BLaER1 treated with 17β-estradiol and CSF1 and Interleukin-3, amounts not matched to agents 10 nM and 100 nM (cell line): ENCODE measurements around the gene NECTIN1.

Source experiments
- H3K27ac ChIP-seq, 11 experiments: shearing (Covaris generic); formaldehyde crosslinking; 2 replicates each; pipeline ENCODE4 v1.8.1; 2022
- H3K27me3 ChIP-seq, 11 experiments: shearing (Covaris generic); formaldehyde crosslinking; 2 replicates each; pipeline ENCODE4 v1.8.1; 2022
- H3K36me3 ChIP-seq, 11 experiments: shearing (Covaris generic); formaldehyde crosslinking; 2 replicates each; pipeline ENCODE4 v1.8.1; 2022
- H3K4me1 ChIP-seq, 10 experiments: shearing (Covaris generic); formaldehyde crosslinking; 2 replicates each; pipeline ENCODE4 v1.8.1; 2022
- H3K4me2 ChIP-seq, 11 experiments: shearing (Covaris generic); formaldehyde crosslinking; 2 replicates each; pipeline ENCODE4 v1.8.1; 2022
- H3K4me3 ChIP-seq, 10 experiments: shearing (Covaris generic); formaldehyde crosslinking; 2 replicates each; pipeline ENCODE4 v1.8.1; 2022
- H3K9ac ChIP-seq, 11 experiments: shearing (Covaris generic); formaldehyde crosslinking; 2 replicates each; pipeline ENCODE4 v1.8.1; 2022
- H3K9me3 ChIP-seq, 11 experiments: shearing (Covaris generic); formaldehyde crosslinking; replicated peaks in 1 of 11; 2 replicates each; pipeline ENCODE4 v1.8.1; 2022
- H4K20me1 ChIP-seq, 11 experiments: shearing (Covaris generic); formaldehyde crosslinking; 2 replicates each; pipeline ENCODE4 v1.8.1; 2022
- Cebpa-rat ChIP-seq, 11 experiments: shearing (Covaris generic); IDR thresholded peaks; 2 replicates each; pipeline ENCODE4 v1.8.1; 2022

The NECTIN1 gene

GRCh38 chr11:119772076-119772475, 43.1 kb upstream of the NECTIN1 start:
- H4K20me1 ChIP-seq: peaks cover 0 to 24% (median 0%) of the 10 kb centered on the region in 11 experiments; a peak in 4 of 22 replicates
- no peak overlapping the region for H3K4me2 ChIP-seq
- peaks cover 0 to 8% (median 0%) of the 10 kb centered on the region in 11 experiments; a peak in 2 of 22 replicates for H3K27me3 ChIP-seq
- H3K4me1 ChIP-seq: no peaks in the 10 kb centered on the region
- no peak for TF ChIP-seq Cebpa-rat (IDR thresholded peaks at IDR 0.05)
- H3K36me3 ChIP-seq: no peaks in the 10 kb centered on the region
- H3K9me3 ChIP-seq: peaks cover 0 to 16% (median 0%) of the 10 kb centered on the region in 11 experiments; a peak in 7 of 22 replicates
- H3K4me3 ChIP-seq: no peak overlapping the region
- no peak overlapping the region for H3K9ac ChIP-seq
- H3K27ac ChIP-seq: no peak overlapping the region

DNA sequence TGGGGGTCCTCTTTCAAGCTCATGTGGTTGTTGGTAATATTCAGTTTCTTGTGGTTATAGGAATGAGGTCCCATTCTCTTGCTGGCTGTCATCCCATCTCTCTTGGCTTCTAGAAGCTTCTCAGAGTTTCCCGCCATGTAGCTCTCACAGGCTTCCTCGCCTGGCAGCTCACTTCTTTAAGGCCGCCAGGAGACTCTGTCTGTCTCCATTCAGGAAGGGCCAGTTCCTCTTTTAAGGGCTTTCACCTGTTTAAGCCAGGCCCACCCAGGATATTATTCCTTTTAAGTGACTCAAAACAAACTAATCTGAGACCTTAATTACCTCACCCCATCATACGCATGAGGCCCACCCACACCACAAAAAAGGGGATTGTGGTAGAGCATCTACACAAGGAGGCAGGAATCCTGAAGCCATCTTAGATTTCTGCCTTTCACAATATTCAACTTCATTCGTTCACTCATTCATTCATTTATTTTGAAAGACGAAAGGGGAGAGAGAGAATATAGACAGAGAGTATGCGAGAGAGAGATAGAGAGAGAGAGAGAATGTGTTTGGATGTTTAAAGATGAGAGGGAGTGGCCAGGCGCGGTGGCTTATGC, 42.3 kb upstream of the NECTIN1 start:
- no peak overlapping the region for H3K4me2 ChIP-seq
- H4K20me1 ChIP-seq: peaks cover 0 to 24% (median 0%) of the 10 kb centered on the region in 11 experiments; a peak in 4 of 22 replicates
- TF ChIP-seq Cebpa-rat (IDR thresholded peaks at IDR 0.05): no peak

DNA sequence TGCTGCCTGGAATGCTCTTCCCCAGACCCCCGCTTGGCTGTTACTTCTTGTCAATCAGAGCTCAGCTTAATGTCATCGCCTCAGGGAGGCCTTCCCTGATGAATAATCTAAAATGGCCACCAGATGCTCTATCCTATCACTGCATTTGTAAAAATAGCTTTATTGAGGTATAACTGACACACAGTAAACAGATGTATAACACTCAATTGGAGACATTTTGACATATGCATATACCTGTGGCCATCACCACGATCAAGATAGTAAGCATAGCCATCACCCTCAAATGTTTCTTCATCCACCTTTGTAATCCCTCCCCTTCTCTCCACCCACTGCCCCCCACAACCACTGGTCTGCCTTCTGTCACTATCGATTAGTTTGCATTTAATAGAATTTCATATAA, 36.6 kb upstream of the NECTIN1 start:
- no peaks in the 10 kb centered on the region; a peak in 1 of 22 replicates for H4K20me1 ChIP-seq
- peaks cover 0 to 29% (median 0%) of the 10 kb centered on the region in 11 experiments; a peak in 7 of 22 replicates for H3K9me3 ChIP-seq
- H3K9ac ChIP-seq: no peak overlapping the region
- no peak overlapping the region for H3K4me2 ChIP-seq
- H3K27me3 ChIP-seq: no peaks in the 10 kb centered on the region
- no peaks in the 10 kb centered on the region for H3K4me1 ChIP-seq
- H3K4me3 ChIP-seq: no peak overlapping the region
- no peak for TF ChIP-seq Cebpa-rat (IDR thresholded peaks at IDR 0.05)
- no peaks in the 10 kb centered on the region for H3K36me3 ChIP-seq
- no peak overlapping the region for H3K27ac ChIP-seq

More for the DNA sequence above, 42.3 kb upstream of the NECTIN1 start:
- no peak overlapping the region for H3K9ac ChIP-seq
- no peaks in the 10 kb centered on the region for H3K36me3 ChIP-seq
- H3K9me3 ChIP-seq: peaks cover 0 to 24% (median 0%) of the 10 kb centered on the region in 11 experiments; a peak in 7 of 22 replicates
- H3K4me1 ChIP-seq: no peaks in the 10 kb centered on the region
- no peak overlapping the region for H3K27ac ChIP-seq
- H3K4me3 ChIP-seq: no peak overlapping the region
- peaks cover 0 to 4% (median 0%) of the 10 kb centered on the region in 11 experiments; a peak in 2 of 22 replicates for H3K27me3 ChIP-seq

DNA sequence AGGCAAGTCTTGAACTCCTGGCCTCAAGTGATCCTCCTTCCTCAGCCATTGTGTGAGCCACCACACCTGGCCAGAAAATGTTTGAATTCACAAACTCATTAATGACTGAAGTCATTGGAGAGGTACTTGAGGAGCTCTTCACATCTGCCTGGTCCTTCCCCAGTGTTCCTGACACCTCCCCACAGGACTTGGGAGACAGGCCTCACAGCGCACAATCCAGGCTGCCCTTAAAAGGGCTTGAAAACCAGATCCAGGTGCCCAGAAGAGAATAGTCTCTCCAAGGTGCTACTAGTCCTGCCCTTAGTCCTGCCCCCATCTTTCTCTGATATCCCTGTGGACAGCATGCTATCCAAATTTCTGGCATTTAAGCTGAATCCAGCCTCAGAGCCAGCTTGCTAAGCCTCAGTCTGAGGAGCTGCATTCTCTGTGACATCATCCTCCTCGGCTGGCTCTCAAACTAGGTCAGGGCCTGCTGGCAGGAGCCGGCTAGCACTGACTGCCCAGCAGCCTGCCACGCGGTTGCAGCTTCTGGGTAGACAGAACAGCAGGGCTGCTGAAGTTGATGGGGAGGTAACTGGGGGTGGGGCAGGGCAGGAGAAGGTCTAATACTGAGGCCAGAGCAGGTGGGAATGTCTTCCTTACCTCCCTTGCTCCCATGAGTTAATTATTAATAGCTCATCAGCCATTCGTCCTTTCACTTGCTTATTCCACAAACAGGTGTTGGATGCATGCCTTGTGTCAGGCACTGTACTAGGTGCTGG, 35.3 kb upstream of the NECTIN1 start:
- Histone ChIP-seq H3K4me2 (no peak overlapping the region), H3K4me3 (no peak overlapping the region), H3K4me1 (peaks cover 0 to 8% (median 5%) of the 10 kb centered on the region in 10 experiments; a peak in 12 of 20 replicates), H3K9ac (no peak overlapping the region), H4K20me1 (peaks cover 0 to 3% (median 0%) of the 10 kb centered on the region in 11 experiments; a peak in 1 of 22 replicates), H3K36me3 (no peaks in the 10 kb centered on the region), H3K27me3 (no peaks in the 10 kb centered on the region), H3K9me3 (peaks cover 0 to 29% (median 0%) of the 10 kb centered on the region in 11 experiments; a peak in 7 of 22 replicates), H3K27ac (no peak overlapping the region)
- no peak for TF ChIP-seq Cebpa-rat (IDR thresholded peaks at IDR 0.05)

GRCh38 chr11:119763071-119763728, 34.2 kb upstream of the NECTIN1 start:
- Histone ChIP-seq H4K20me1 (peaks cover 0 to 3% (median 0%) of the 10 kb centered on the region in 11 experiments; a peak in 1 of 22 replicates), H3K9me3 (peaks cover 0 to 24% (median 0%) of the 10 kb centered on the region in 11 experiments; a peak in 7 of 22 replicates), H3K27ac (no peak overlapping the region), H3K4me3 (no peak overlapping the region), H3K9ac (no peak overlapping the region), H3K36me3 (no peaks in the 10 kb centered on the region), H3K4me2 (no peak overlapping the region), H3K4me1 (peaks cover 0 to 15% (median 11%) of the 10 kb centered on the region in 10 experiments; a peak in 12 of 20 replicates), H3K27me3 (no peaks in the 10 kb centered on the region)
- TF ChIP-seq Cebpa-rat (IDR thresholded peaks at IDR 0.05): no peak

GRCh38 chr11:119759747-119760412, 30.9 kb upstream of the NECTIN1 start:
- H3K27ac ChIP-seq: no peak overlapping the region
- H3K36me3 ChIP-seq: no peaks in the 10 kb centered on the region
- no peaks in the 10 kb centered on the region for H3K27me3 ChIP-seq
- peaks cover 0 to 15% (median 11%) of the 10 kb centered on the region in 10 experiments; a peak in 12 of 20 replicates for H3K4me1 ChIP-seq
- no peak overlapping the region for H3K9ac ChIP-seq
- peaks cover 0 to 10% (median 0%) of the 10 kb centered on the region in 11 experiments; a peak in 1 of 22 replicates for H4K20me1 ChIP-seq
- H3K4me2 ChIP-seq: peak overlapping the region in 6 of 11 experiments; percentile 26 to 77 (median 67); a peak in 11 of 22 replicates
- no peak overlapping the region for H3K4me3 ChIP-seq
- no peaks in the 10 kb centered on the region for H3K9me3 ChIP-seq
- TF ChIP-seq Cebpa-rat (IDR thresholded peaks at IDR 0.05): no peak

- no peak overlapping the region for H3K4me3 ChIP-seq
- peak overlapping the region in 7 of 11 experiments; percentile 21 to 77 (median 63); a peak in 11 of 22 replicates for H3K4me2 ChIP-seq
- no peaks in the 10 kb centered on the region for H3K27me3 ChIP-seq
- no peak overlapping the region for H3K9ac ChIP-seq
- TF ChIP-seq Cebpa-rat (IDR thresholded peaks at IDR 0.05): no peak
- peaks cover 0 to 16% (median 0%) of the 10 kb centered on the region in 11 experiments; a peak in 1 of 22 replicates for H4K20me1 ChIP-seq
- peaks cover 0 to 15% (median 11%) of the 10 kb centered on the region in 10 experiments; a peak in 12 of 20 replicates for H3K4me1 ChIP-seq
- H3K36me3 ChIP-seq: no peaks in the 10 kb centered on the region
- no peak overlapping the region for H3K27ac ChIP-seq
- H3K9me3 ChIP-seq: no peaks in the 10 kb centered on the region
Measured at GRCh38 chr11:119759324-119759723, 30.3 kb upstream of the NECTIN1 start.

GRCh38 chr11:119758291-119758690, 29.3 kb upstream of the NECTIN1 start:
- no peak overlapping the region for H3K4me3 ChIP-seq
- H3K27me3 ChIP-seq: no peaks in the 10 kb centered on the region
- H3K36me3 ChIP-seq: no peaks in the 10 kb centered on the region
- H3K9ac ChIP-seq: no peak overlapping the region
- H3K9me3 ChIP-seq: no peaks in the 10 kb centered on the region
- peaks cover 0 to 15% (median 11%) of the 10 kb centered on the region in 10 experiments; a peak in 12 of 20 replicates for H3K4me1 ChIP-seq
- H3K27ac ChIP-seq: no peak overlapping the region
- no peak overlapping the region for H3K4me2 ChIP-seq
- TF ChIP-seq Cebpa-rat (IDR thresholded peaks at IDR 0.05): no peak
- H4K20me1 ChIP-seq: peaks cover 0 to 16% (median 0%) of the 10 kb centered on the region in 11 experiments; a peak in 1 of 22 replicates
